ENCODE measurements around the gene HOXB6.

The HOXB6 gene

GRCh38 chr17:48609759-48610281 lies 5.0 kb upstream of the HOXB6 start:
- DNase-seq (ENCODE audit: low spot score), result no peak

DNA sequence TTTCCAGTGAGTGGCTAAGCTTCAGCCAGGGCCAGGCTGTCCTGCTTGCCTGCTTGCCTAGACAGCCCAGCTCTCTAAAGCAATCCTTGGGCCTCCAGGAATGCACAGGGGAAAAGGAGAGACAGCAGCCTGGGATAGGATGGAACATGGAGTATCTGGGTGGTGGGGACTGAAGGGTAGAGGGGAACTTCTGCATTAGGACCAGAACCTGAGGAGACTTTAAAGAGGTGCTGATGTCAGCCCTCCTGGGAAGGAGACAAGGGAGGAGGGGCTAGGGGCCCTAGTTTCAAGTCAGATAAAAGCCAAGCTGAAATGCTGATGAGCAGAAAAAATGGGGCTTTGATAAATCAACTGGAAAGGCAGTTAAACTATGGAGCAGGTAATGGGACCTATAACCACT lies 4.2 kb upstream of the HOXB6 start:
- DNase-seq (ENCODE audit: low spot score), result no peak

DNA sequence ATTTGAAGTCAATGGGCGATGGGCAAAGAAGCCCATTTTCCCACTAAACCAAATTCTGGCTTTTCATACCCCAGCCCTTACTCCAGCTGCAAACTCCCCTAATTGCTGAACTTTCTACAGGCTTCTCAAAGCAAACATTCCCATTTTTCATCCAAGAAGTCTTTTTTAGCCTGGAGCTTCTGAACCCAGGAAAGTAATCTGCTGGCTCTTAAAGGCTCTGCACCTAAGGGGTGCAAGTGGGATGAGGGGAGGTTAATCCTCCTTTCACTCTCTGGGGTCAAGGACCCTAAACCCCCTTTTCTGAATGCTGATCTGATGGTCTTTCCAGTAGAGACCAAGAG lies 3.7 kb upstream of the HOXB6 start:
- DNase-seq (ENCODE audit: low spot score), result no peak

GRCh38 chr17:48606892-48607614 lies 2.3 kb upstream of the HOXB6 start:
- no peak for DNase-seq (ENCODE audit: low spot score)

DNA sequence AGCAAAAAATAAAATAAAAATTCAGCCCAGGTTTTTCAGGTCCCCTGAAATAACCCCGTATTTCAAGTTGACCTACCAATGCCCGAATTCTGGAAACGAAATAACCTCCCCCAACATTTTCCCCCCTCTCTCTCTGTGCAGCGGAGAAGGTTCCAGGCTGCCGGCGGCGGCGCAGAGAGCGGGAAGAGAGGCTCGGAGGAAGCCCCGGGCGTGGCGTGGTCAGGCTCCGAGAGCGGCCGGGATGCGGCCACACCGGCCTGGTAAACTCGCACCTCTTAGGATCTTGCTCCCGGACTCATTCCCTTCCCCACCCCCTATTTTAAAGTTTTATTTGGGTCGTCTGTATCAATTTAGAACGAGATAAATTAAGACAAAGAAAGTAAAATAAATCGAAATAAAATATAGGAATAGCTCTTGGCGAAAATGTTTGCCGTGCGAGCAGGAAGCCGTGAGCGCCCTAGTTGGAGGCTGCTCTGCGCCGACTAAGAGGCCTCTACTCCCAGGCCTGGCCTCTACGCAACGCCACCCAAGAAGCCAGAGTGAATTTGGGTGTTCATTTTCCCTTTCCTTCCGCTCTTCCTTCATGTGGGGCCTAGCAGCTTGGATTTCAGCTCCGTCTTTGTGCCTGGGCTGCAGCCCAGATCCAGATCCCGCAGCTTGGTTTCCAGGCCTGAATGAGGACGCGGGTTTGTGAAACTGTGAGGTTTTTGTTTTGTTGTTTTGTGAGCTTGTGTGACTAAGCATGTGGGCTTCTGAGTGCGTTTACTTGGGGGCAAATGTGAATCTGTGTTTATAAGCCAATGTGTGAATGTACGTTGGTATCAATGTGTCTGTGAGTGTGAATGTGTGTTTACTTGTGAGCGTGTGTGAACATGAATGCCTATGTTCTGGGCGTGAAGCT lies 1.5 kb upstream of the HOXB6 start:
- no peak for DNase-seq (ENCODE audit: low spot score)

- DNase-seq (ENCODE audit: low spot score), result no peak
These were observed 678 bp upstream of the HOXB6 start for GRCh38 chr17:48605409-48605919.

GRCh38 chr17:48603959-48604769 lies 622 bp downstream of the HOXB6 start:
- peak; percentile 66 for DNase-seq (ENCODE audit: low spot score)

DNA sequence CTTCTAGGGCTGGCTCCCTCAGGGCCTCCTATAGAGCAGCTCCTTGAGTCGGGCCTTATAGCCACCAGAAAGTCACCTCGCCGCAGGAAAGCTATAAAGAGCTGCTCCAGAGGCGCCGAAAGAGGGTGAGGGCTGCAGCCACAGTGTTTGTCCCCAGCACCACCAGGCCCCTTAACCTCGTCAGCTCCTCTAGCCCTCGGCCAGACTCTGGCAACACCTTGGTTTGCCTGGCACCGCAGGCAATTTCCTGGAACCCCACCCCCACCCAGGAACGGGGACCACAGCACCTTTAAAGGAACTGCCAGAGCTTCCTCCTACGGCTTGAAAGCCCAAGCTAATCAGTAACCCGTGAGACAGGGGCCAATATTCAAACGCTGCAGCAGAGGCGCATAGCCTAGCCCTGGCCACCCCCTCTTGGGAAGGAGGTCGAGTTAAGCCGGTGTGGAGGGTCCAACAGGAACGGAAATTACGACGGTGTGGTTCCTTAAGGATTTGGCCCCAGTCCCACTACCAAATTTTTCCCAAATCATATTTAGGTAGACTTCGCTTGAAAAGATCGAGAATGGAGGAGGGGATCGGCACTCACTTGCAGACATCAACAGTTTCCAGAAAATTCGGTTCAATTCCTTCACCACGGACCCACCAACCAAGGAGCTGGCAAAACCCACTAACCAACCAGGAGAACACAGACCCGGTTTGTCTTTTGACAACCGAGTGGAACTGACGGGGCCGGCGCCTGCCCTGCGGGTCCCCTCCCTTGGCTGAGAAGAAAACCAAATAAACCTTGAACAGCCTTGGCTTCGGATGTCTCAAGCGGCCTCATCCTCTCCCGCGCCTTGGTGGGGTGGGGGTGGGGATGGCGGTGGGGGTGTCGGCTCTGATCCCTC lies 3.0 kb downstream of the HOXB6 start:
- DNase-seq (ENCODE audit: low spot score), result no peak

DNA sequence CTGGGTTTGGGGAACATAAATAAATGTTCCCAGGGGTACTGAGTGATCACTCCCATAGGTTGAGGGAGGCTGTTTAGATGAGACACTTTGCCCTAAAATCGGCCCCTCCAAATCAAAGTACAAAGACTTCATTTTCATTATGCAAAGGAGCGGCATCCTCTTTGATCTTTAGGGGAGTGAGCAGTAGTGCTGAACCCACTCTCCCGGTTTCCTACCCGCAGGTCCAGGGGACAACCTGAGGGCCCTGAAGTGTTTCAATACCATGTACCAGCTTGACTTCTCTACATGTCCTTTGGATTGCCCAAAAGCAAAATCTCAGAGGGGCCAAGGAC lies 3.6 kb downstream of the HOXB6 start:
- DNase-seq (ENCODE audit: low spot score), result no peak

- no peak for DNase-seq (ENCODE audit: low spot score)
These were observed 4.3 kb downstream of the HOXB6 start for GRCh38 chr17:48600244-48601098.

DNA sequence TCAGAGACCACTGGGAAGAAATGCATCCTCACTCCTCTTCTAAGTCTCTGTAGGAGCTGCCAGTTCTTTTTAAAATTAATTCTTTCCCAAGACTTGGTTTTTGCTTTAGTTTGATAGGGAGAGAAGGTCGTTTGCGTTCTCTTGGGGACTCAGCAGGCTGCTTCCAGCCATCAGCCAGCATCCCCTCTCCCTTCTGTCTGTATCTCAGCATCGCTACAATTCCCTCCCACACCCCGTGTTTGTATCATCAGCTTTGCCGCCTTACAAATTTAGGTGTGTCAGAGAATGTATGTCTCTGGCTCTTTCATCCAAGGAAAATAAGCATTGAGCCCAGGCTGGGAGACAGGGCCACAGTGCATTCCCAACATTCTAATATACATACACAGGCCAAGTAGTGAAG lies 5.4 kb downstream of the HOXB6 start:
- no peak for DNase-seq (ENCODE audit: low spot score)

GRCh38 chr17:48598736-48599135 lies 6.0 kb downstream of the HOXB6 start:
- DNase-seq (ENCODE audit: low spot score), result no peak

GRCh38 chr17:48597778-48598631 lies 6.8 kb downstream of the HOXB6 start:
- peak; percentile 67 for DNase-seq (ENCODE audit: low spot score)

- no peak for DNase-seq (ENCODE audit: low spot score)
These were observed 7.3 kb downstream of the HOXB6 start for GRCh38 chr17:48597528-48597777.

- DNase-seq (ENCODE audit: low spot score), result no peak
These were observed 7.9 kb downstream of the HOXB6 start for GRCh38 chr17:48596735-48597527.

DNA sequence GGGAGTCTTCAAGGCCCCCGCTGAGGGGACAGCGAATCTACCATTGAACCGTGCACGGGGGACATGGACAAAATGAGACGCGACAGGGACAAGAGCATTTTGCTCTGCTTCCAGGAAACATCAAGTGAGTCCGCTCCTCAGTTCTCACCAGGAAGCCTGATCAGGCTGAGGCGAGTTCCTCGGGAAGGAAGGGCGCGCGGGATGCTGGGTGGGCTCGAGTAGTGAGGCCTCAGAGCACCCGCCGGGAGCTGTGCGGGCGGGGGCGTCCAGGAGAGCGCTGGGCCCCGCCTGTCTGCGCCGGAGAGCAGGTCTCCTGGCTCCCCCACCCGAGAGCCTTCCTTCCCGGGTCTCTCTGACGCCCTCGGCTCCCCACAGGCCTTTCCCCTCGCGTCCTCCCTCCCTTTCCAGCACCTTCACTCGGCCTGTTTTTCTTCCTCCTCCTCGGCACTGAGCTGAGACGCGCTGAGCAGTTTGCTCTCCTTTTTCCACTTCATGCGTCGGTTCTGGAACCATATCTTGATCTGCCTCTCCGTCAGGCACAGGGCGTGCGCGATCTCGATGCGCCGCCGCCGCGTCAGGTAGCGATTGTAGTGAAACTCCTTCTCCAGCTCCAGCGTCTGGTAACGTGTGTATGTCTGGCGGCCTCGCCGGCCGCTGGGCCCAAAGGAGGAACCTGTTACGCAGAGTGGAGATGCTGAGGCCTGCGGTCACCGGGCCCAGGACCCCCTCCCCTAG lies 8.6 kb downstream of the HOXB6 start:
- no peak for DNase-seq (ENCODE audit: low spot score)

DNA sequence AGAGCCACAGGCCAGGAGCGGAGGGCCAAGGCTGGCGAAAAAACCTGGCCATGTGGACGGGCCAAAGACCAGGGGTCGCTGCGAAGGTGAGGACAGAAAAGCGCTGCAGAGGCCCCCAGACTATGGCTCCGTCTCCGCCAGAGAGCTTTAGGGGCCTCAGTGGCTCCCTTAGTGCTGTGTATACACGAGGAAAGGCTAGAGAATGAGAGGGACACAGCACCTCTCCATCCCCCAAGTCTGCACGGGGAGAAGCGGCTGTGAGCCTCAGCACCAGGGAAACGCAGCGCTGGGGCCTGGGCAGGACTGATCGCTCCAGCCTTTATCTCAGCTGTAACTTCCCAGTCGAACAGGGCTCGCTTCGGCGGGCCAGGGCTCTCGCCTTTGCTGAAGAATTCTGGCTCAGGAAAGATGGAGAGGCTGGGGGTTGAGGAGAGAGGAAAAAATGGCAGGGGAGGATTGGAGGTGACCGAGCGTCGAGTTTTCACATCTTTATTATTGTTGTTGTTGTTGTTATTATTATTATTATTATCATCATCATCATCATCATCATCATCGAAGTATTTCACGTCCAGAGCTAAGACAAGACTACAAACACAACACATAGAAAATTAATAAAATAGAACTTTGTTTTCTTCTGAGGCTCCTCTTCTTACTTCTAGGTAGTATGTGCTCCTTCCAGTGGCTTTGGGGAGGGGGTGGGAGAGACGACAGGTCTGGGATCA lies 9.3 kb downstream of the HOXB6 start:
- no peak for DNase-seq (ENCODE audit: low spot score)
